Measurements from ENCODE around the gene DUSP3.

DNA sequence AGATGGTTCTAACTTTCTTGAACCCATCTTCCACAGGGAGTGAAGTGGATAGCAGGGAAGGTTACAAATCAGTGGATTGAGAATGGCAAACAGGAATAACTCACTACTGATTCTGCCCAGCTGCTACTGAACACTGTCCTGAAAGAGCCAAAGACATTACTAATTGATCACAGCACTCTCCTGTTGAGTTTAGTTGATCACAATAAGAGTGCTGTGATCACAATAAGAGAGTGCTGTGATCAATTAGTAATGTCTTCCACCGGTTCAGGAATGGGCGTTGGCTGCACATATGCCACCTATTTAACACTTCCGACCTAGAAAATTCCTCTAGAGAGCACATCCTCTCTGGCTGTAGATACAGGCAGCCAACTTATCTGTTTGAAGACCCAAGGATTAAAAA is 12.8 kb upstream of the DUSP3 start:
- TF ChIP-seq ZNF274 (IDR thresholded peaks at IDR 0.05; ENCODE audit: low read depth, low read length), result no peak
- no peak for TF ChIP-seq YY1 (IDR thresholded peaks at IDR 0.05; ENCODE audit: insufficient read depth, insufficient read length)
